UCSD-AML1 (cell line): ENCODE measurements around the gene KRTAP5-10.
"Not testable (repeated sequence)": the region's sequence is repeated elsewhere in the genome, so short reads cannot be mapped to it uniquely, and the experiment has no call there.

ENCODE experiments used
- DNase-seq: peaks from one replicate; lab custom pipeline; 2025; ENCODE audit not compliant: unreplicated experiment; lab: John Stamatoyannopoulos, UW

Gene KRTAP5-10

DNA sequence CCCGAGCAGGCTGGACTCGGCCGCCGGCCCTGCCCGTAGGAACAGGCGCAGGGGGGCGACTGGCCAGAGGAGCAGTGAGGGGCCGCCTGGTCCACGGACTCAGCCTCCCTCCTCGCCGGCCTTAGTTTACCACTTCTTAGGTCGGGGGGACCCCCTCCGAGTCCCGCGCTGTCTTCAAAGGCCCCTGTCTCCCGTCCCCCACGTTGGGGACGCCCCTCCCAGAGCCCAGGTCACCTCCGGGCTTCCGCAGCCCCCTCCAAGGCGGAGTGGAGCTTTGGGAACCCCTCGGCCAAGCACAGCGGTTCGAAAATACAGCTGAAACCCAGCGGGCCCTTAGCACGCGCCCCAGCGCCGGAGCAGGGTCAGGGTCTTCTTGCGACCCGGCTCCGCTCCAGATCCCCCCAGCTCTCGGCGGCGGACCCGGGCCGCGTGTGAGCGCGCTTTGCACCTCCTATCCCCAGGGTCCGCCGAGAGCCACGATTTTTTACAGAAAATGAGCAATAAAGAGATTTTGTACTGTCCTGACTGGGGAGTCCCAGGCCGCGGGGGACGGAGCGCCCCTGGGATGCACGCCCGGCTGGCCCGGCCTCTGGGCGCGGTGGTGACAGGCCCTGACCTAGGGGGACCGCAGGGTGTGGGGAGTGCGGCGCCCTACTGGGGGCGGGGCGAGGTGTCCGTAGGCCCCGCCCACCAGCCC, 42.3 kb downstream of the KRTAP5-10 start:
- DNase-seq: not testable (repeated sequence)

- DNase-seq: not testable (repeated sequence)
These were observed 42.9 kb downstream of the KRTAP5-10 start for GRCh38 chr11:71608272-71608671.

DNA sequence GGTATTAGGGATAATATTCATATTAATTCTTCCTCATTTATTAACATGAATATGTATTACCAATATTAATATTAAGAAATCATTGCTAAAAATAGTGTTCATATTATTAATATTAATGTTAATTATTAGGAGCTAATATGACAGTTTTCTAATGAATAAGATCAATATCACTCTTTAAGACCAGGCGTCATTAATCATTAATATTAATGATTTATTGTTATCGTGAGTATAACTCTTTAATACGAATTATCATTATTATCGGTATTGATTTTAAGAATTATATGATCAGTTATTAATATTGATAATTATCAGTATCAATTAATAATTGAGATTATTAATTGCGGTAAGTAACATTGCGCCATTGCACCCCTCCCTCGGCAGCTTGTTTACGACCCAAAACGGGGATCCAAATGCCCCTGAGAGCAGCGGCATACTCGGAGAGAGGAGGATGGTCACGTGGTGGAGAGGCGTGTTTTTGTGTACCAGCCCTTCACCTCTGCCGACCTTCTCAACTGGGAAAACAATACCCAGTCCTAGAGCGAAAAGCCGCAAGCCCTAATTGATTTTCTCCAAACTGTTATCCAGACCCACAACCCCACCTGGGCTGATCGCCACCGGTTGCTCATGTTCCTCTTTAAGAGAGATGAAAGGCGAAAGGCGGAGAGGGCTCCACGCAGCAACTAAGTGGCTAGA, 46.0 kb downstream of the KRTAP5-10 start:
- not testable (repeated sequence) for DNase-seq

DNA sequence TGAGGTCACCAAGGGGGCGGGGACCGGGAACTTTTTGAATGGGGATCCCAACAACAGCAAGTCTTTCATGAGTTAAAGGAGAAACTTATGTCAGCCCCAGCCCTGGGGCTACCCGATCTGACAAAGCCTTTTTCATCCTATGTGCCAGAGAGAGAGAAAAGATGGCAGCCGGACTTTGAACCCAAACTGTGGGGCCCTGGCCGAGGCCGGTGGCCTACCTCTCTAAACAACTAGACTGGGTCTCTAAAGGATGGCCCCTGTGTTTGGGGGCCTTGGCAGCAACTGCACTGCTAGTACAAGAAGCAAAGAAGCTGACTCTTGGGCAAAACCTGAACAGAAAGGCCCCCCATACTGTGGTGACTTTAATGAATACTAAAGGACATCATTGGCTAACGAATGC, 48.6 kb downstream of the KRTAP5-10 start:
- not testable (repeated sequence) for DNase-seq

GRCh38 chr11:71614366-71614917, 49.1 kb downstream of the KRTAP5-10 start:
- not testable (repeated sequence) for DNase-seq

- not testable (repeated sequence) for DNase-seq
These were observed 49.6 kb downstream of the KRTAP5-10 start for GRCh38 chr11:71615003-71615402.
